Activated CD4-positive, alpha-beta memory T cell treated with anti-CD3 and anti-CD28 coated beads for 36 hours (primary cell): ENCODE measurements around the gene OPRM1. TPM values are rescaled to one million over a fixed set of nuclear protein-coding genes. Genes with fewer than 3 reads are reported as not detected.

ENCODE experiments used
- CTCF ChIA-PET: fragments of 350-600 bp; sonication (Branson Sonifier 250); formaldehyde crosslinking; loops from one replicate; lab custom pipeline; 2021; ENCODE audit warnings: antibody characterized with exemption, inconsistent platforms; lab: Charles Lee
- POLR2A ChIA-PET: fragments of 350-600 bp; sonication (Branson Sonifier 250); formaldehyde crosslinking; loops from one replicate; lab custom pipeline; 2021; ENCODE audit warnings: antibody characterized with exemption; lab: Charles Lee
- DNase-seq: peaks from one replicate; pipeline ENCODE4 v3.0.0-alpha.2; 2020
- H3K27ac Mint-ChIP-seq: one replicate; pipeline ENCODE4 v1.8.0; 2021; ENCODE audit warnings: mixed read lengths
- H3K27me3 Mint-ChIP-seq: one replicate; pipeline ENCODE4 v1.8.0; 2021; ENCODE audit warnings: mixed read lengths
- H3K36me3 Mint-ChIP-seq: one replicate; pipeline ENCODE4 v1.8.0; 2021; ENCODE audit warnings: mixed read lengths
- H3K4me1 Mint-ChIP-seq: one replicate; pipeline ENCODE4 v1.8.0; 2021; ENCODE audit warnings: low read depth, mixed read lengths
- H3K4me3 Mint-ChIP-seq: one replicate; pipeline ENCODE4 v1.8.0; 2021; ENCODE audit warnings: mild to moderate bottlenecking, mixed read lengths
- H3K9me3 Mint-ChIP-seq: one replicate; pipeline ENCODE4 v1.8.0; 2021; ENCODE audit warnings: mixed read lengths
- intact Hi-C: fragments of 100-400 bp; cut with micrococcal nuclease; formaldehyde crosslinking; loops from one replicate; pipeline ENCODE4 v1.15.1; 2023
- total RNA-seq, 2 experiments: library from RNA; stranded (reverse); gene quantifications; one replicate each; pipeline ENCODE4 v1.2.3, GENCODE V29; 2021

The OPRM1 gene
- total RNA-seq, 2 experiments from 2014 or later: not detected

GRCh38 chr6:154267508-154268106, 228.6 kb downstream of the OPRM1 start:
- intact Hi-C loops: loop anchor here (2.0 kb wide), 1 partner anchor 37 kb away; no protein-coding TSS in a partner anchor
- no peak overlapping the region for H3K4me3 Mint-ChIP-seq
- no peak overlapping the region for H3K27ac Mint-ChIP-seq
- peaks cover 21% of the 10 kb centered on the region for H3K4me1 Mint-ChIP-seq
- ChIA-PET CTCF (interaction anchor here (0.9 to 4.2 kb wide), 4 partner anchors 9 to 113 kb away, joined by 3 to 27 read pairs (median 4); no protein-coding TSS in a partner anchor), POLR2A (interaction anchor here (0.6 to 1.3 kb wide), 2 partner anchors 18 to 28 kb away, joined by 3 read pairs; no protein-coding TSS in a partner anchor)
- H3K9me3 Mint-ChIP-seq: peaks cover 2% of the 10 kb centered on the region
- H3K36me3 Mint-ChIP-seq: peaks cover 3% of the 10 kb centered on the region
- peak; percentile 17 for DNase-seq
- no peaks in the 10 kb centered on the region for H3K27me3 Mint-ChIP-seq

DNA sequence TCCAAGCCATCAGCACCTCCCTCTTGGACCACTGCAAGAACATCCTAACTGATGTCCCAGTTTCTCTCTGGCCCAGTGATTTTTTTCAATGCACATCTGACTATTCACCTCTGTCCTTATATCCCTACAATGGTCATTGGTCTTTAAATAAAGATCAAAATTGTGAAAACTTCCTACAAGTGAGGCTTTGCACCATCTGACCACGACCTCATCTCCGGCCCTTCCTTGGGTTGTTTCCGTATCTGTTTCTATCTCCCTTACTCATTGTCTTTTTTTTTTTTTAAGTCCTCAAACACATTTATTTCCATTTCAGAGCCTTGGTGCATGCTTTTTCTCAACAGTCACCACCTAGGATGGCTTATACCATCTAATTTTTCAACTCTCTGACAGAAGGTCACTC, 229.4 kb downstream of the OPRM1 start:
- ChIA-PET POLR2A (no interaction called here), CTCF (no interaction called here)
- peaks cover 2% of the 10 kb centered on the region for H3K9me3 Mint-ChIP-seq
- no peak overlapping the region for H3K4me3 Mint-ChIP-seq
- H3K36me3 Mint-ChIP-seq: peaks cover 3% of the 10 kb centered on the region
- H3K27me3 Mint-ChIP-seq: no peaks in the 10 kb centered on the region
- no peak overlapping the region for H3K27ac Mint-ChIP-seq
- no peak for DNase-seq
- peaks cover 21% of the 10 kb centered on the region for H3K4me1 Mint-ChIP-seq
- intact Hi-C loops: no loop called here

DNA sequence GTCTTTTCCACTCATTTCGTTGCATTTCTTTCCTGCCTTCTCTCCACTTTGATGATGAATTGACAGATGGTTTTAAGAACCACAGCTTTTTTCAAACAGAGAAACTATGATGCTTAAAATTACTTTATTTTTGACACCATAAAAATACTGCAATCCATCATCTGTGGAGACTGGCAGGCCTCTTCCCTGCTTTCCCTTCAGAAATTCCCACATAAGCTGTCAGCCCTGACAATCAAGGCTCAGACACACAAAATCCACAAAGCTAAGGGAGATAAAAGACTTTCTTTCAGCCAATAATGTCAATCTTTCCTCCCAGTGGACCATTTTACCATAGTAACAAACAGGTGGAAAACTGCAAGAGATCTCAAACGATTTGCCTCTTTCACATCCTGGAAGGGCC, 235.1 kb downstream of the OPRM1 start:
- intact Hi-C loops: no loop called here
- Mint-ChIP-seq H3K4me3 (no peak overlapping the region), H3K4me1 (peaks cover 18% of the 10 kb centered on the region), H3K36me3 (no peaks in the 10 kb centered on the region), H3K27me3 (peaks cover 3% of the 10 kb centered on the region), H3K27ac (no peak overlapping the region), H3K9me3 (no peaks in the 10 kb centered on the region)
- no peak for DNase-seq
- POLR2A ChIA-PET: interaction anchor here (0.6 kb wide), 1 partner anchor 121 kb away, joined by 5 read pairs; no protein-coding TSS in a partner anchor
- CTCF ChIA-PET: interaction anchor here (0.6 to 8.7 kb wide), 6 partner anchors 17 to 121 kb away, joined by 3 to 112 read pairs (median 4); no protein-coding TSS in a partner anchor

- ChIA-PET POLR2A (interaction anchor here (1.2 to 2.1 kb wide), 2 partner anchors 30 to 120 kb away, joined by 6 to 10 read pairs; no protein-coding TSS in a partner anchor), CTCF (interaction anchor here (0.6 to 8.7 kb wide), 39 partner anchors 10 to 398 kb away, joined by 3 to 112 read pairs (median 7); no protein-coding TSS in a partner anchor)
- Mint-ChIP-seq H3K27me3 (peaks cover 3% of the 10 kb centered on the region), H3K9me3 (no peaks in the 10 kb centered on the region), H3K4me1 (peaks cover 18% of the 10 kb centered on the region), H3K36me3 (no peaks in the 10 kb centered on the region), H3K27ac (peak overlapping the region; percentile 9), H3K4me3 (peak overlapping the region; percentile 53)
- intact Hi-C loops: loop anchor here (1.0 to 5.0 kb wide), 5 partner anchors 30 to 121 kb away; partner anchors contain the start of gene IPCEF1
- DNase-seq: peak; percentile 11
Measured at GRCh38 chr6:154276810-154277628, 238.0 kb downstream of the OPRM1 start.

DNA sequence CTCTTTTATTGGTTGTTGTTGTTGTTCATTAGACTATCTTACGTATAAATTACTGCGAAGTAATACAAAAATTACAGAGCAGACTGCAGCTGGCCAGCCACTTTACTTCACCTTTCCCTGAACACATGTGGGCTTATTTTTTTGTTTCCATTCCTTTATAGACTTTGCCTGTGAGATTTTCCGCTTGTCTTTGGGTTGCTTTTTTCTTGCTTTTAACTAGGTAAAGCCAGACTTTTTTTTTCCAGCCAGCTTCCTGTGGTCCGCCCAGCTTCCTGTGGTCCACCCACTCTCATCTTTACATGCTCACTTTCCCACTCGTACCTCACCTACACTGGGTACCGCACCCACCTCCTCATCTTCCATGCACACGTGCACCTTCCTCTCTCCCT, 238.6 kb downstream of the OPRM1 start:
- Mint-ChIP-seq H3K9me3 (no peaks in the 10 kb centered on the region), H3K4me1 (peaks cover 18% of the 10 kb centered on the region), H3K36me3 (no peaks in the 10 kb centered on the region), H3K4me3 (peak overlapping the region; percentile 53), H3K27me3 (peaks cover 3% of the 10 kb centered on the region), H3K27ac (peak overlapping the region; percentile 9)
- peak; percentile 46 for DNase-seq
- ChIA-PET POLR2A (interaction anchor here (1.2 to 2.1 kb wide), 2 partner anchors 30 to 121 kb away, joined by 6 to 10 read pairs; no protein-coding TSS in a partner anchor), CTCF (interaction anchor here (0.6 to 8.7 kb wide), 34 partner anchors 9 to 398 kb away, joined by 3 to 112 read pairs (median 8); no protein-coding TSS in a partner anchor)
- intact Hi-C loops: loop anchor here (1.0 to 5.0 kb wide), 5 partner anchors 30 to 121 kb away; partner anchors contain the start of gene IPCEF1

GRCh38 chr6:154280521-154280920, 241.5 kb downstream of the OPRM1 start:
- Mint-ChIP-seq H3K9me3 (peaks cover 4% of the 10 kb centered on the region), H3K4me3 (no peak overlapping the region), H3K27ac (no peak overlapping the region), H3K4me1 (peaks cover 17% of the 10 kb centered on the region), H3K27me3 (peaks cover 3% of the 10 kb centered on the region), H3K36me3 (no peaks in the 10 kb centered on the region)
- POLR2A ChIA-PET: no interaction called here
- intact Hi-C loops: no loop called here
- no peak for DNase-seq
- CTCF ChIA-PET: interaction anchor here (0.8 to 8.7 kb wide), 2 partner anchors 14 to 122 kb away, joined by 3 to 105 read pairs; no protein-coding TSS in a partner anchor

DNA sequence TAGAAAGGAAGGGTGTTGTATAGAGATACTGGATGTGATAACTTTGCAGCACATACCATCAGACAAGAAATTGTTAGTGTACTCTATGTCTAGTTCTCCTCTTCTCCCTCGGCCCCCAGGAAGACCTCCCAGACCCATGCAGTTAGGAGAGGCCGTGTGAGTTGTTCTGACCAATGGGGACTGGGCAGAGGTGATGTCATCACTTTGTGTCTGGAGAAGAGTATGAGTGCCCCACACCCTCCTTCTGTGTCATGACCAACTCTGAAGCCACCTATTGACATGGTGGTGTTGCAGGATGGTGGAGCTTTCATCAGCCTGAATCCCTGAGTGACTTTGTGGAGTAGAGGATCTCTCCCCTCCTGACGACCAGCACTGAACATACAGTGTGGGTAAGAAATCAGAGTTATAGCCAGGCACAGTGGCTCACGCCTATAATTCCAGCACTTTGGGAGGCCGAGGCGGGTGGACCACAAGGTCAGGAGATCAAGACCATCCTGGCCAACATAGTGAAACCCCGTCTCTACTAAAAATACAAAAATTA, 245.3 kb downstream of the OPRM1 start:
- no peak overlapping the region for H3K27ac Mint-ChIP-seq
- CTCF ChIA-PET: no interaction called here
- POLR2A ChIA-PET: no interaction called here

DNA sequence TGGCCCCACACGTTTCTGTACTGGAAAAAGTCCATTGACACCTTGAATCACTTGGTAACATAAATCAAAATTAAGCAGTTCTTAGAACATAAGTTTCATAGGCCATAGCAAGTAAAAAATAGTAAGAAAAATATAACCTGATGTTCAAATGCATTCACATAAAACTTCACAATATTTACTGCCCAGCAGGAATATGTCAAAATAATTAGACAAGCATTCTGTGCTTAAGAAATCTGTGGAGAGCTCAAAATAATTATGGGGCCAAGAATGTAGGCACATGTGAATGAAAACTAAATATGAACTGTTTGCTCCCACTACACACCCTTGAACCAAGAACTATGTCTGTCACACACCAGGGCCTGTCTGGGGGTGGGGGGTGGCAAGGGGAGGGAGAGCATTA, 246.8 kb downstream of the OPRM1 start:
- no peak for DNase-seq
- no peak overlapping the region for H3K4me3 Mint-ChIP-seq

More for the DNA sequence above, 245.3 kb downstream of the OPRM1 start:
- intact Hi-C loops: no loop called here
- H3K36me3 Mint-ChIP-seq: no peaks in the 10 kb centered on the region
- peaks cover 3% of the 10 kb centered on the region for H3K4me1 Mint-ChIP-seq
- H3K4me3 Mint-ChIP-seq: no peak overlapping the region
- peaks cover 4% of the 10 kb centered on the region for H3K9me3 Mint-ChIP-seq
- no peaks in the 10 kb centered on the region for H3K27me3 Mint-ChIP-seq
- no peak for DNase-seq

GRCh38 chr6:154289818-154290508, 250.9 kb downstream of the OPRM1 start:
- Mint-ChIP-seq H3K4me3 (no peak overlapping the region), H3K9me3 (no peaks in the 10 kb centered on the region), H3K4me1 (peaks cover 3% of the 10 kb centered on the region), H3K27me3 (no peaks in the 10 kb centered on the region), H3K27ac (no peak overlapping the region), H3K36me3 (no peaks in the 10 kb centered on the region)
- intact Hi-C loops: no loop called here
- no peak for DNase-seq
- ChIA-PET POLR2A (no interaction called here), CTCF (interaction anchor here (2.0 kb wide), 1 partner anchor 13 kb away, joined by 8 read pairs; no protein-coding TSS in a partner anchor)

More for the DNA sequence above, 246.8 kb downstream of the OPRM1 start:
- POLR2A ChIA-PET: no interaction called here
- H3K4me1 Mint-ChIP-seq: peaks cover 3% of the 10 kb centered on the region
- CTCF ChIA-PET: interaction anchor here (1.3 to 2.1 kb wide), 2 partner anchors 8 to 132 kb away, joined by 3 to 8 read pairs; no protein-coding TSS in a partner anchor
- H3K27ac Mint-ChIP-seq: no peak overlapping the region
- no peaks in the 10 kb centered on the region for H3K27me3 Mint-ChIP-seq
- H3K36me3 Mint-ChIP-seq: no peaks in the 10 kb centered on the region
- intact Hi-C loops: no loop called here
- H3K9me3 Mint-ChIP-seq: peaks cover 4% of the 10 kb centered on the region

- no peaks in the 10 kb centered on the region for H3K27me3 Mint-ChIP-seq
- ChIA-PET CTCF (interaction anchor here (0.9 to 1.3 kb wide), 2 partner anchors 15 to 106 kb away, joined by 4 read pairs; no protein-coding TSS in a partner anchor), POLR2A (no interaction called here)
- intact Hi-C loops: no loop called here
- no peak for DNase-seq
- H3K36me3 Mint-ChIP-seq: no peaks in the 10 kb centered on the region
- H3K9me3 Mint-ChIP-seq: no peaks in the 10 kb centered on the region
- no peak overlapping the region for H3K4me3 Mint-ChIP-seq
- no peak overlapping the region for H3K27ac Mint-ChIP-seq
- H3K4me1 Mint-ChIP-seq: no peaks in the 10 kb centered on the region
Measured at GRCh38 chr6:154292066-154292465, 253.0 kb downstream of the OPRM1 start.
